Lower leg skin (tissue), 3 donors: ENCODE data around the gene COL9A2.

Experiments used
- POLR2A ChIP-seq, 2 donors: fragments of 450-650 bp; IDR thresholded peaks; one replicate each; pipeline ENCODE4 v1.6.1; 2016 to 2017; ENCODE audit warnings: antibody characterized with exemption in 2 of 2, mild to moderate bottlenecking in 1 of 2, moderate library complexity in 1 of 2
- TF ChIP-seq, protein P1 (sequence below), 3 donors: fragments of 450-650 bp; IDR thresholded peaks; one replicate each; pipeline ENCODE4 v1.5.1; 2016; ENCODE audit warnings: antibody characterized with exemption in 3 of 3, mild to moderate bottlenecking in 3 of 3, moderate library complexity in 2 of 3

DNA sequence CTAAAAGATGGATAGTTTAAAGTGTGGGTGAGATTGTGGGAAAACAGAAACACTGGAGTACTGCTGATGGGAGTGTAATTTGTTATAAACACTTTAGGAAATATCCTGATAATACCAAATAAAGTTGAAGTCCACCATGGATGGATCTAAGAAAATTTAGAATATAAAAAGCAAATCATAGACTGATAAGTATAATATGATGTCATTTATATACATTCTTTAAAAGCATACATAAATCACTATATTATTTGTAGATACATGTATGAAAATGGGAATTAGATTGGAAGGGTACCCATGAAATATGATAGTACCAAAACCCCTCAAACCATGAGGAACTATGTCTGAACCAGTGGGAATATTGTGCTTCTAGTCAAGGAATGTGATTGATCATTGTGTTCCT is 51.2 kb downstream of the COL9A2 start:
- TF ChIP-seq, protein P1, sequence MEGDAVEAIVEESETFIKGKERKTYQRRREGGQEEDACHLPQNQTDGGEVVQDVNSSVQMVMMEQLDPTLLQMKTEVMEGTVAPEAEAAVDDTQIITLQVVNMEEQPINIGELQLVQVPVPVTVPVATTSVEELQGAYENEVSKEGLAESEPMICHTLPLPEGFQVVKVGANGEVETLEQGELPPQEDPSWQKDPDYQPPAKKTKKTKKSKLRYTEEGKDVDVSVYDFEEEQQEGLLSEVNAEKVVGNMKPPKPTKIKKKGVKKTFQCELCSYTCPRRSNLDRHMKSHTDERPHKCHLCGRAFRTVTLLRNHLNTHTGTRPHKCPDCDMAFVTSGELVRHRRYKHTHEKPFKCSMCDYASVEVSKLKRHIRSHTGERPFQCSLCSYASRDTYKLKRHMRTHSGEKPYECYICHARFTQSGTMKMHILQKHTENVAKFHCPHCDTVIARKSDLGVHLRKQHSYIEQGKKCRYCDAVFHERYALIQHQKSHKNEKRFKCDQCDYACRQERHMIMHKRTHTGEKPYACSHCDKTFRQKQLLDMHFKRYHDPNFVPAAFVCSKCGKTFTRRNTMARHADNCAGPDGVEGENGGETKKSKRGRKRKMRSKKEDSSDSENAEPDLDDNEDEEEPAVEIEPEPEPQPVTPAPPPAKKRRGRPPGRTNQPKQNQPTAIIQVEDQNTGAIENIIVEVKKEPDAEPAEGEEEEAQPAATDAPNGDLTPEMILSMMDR (IDR thresholded peaks at IDR 0.05) = no peak
- no peak for TF ChIP-seq POLR2A (IDR thresholded peaks at IDR 0.05)
